Measurements from ENCODE around the gene UGT1A3.

The UGT1A3 gene

DNA sequence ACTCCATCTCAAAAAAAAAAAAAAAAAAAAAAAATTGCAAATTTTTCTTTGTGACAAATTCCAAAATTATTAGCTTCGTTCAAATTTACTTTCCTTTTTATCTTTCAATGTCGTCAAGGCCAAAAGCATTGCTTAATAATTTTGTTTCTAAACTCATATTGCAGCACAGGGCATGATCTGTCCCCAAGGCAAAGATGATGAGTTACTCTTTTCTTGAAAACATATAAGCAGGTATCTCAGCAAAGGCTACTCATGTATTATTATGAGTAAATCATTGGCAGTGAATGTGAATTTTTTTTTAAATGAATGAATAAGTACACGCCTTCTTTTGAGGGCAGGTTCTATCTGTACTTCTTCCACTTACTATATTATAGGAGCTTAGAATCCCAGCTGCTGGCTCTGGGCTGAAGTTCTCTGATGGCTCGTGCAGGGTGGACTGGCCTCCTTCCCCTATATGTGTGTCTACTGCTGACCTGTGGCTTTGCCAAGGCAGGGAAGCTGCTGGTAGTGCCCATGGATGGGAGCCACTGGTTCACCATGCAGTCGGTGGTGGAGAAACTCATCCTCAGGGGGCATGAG is 47.2 kb upstream of the UGT1A3 start, which contains the start of gene UGT1A7:
Gene UGT1A7 (plus strand): TSS at position 381 of the 579 bp plus-strand sequence. CDS start 37 bp downstream, at position 418.
- Histone ChIP-seq H3K9ac (ENCODE audit: low read length) (no peak within 1 kb of the TSS), H3F3A (ENCODE audit: insufficient read depth) (no peaks in the 10 kb centered on the region), H3K79me2 (ENCODE audit: insufficient read depth, low read length) (no peaks in the 10 kb centered on the region), H3K9me2 (replicated peaks; ENCODE audit: insufficient read depth, low read length) (no peaks in the 10 kb centered on the region), H3K9me3 (ENCODE audit: insufficient read depth, low read length) (no peaks in the 10 kb centered on the region), H3K36me3 (ENCODE audit: low read length) (no peaks in the 10 kb centered on the region), H3K4me2 (ENCODE audit: low read depth, low read length, poor library complexity, severe bottlenecking) (no peak within 1 kb of the TSS), H3K4me3 (ENCODE audit: insufficient read depth, low read length, poor library complexity, severe bottlenecking) (no peak within 1 kb of the TSS), H4K20me1 (ENCODE audit: low read depth, low read length) (no peaks in the 10 kb centered on the region), H3K27me3 (ENCODE audit: low read length) (no peaks in the 10 kb centered on the region), H2AFZ (ENCODE audit: low read depth, low read length, severe bottlenecking) (no peak within 1 kb of the TSS), H3K27ac (ENCODE audit: low read depth, low read length) (no peak within 1 kb of the TSS)
- TF ChIP-seq CTCF (IDR thresholded peaks at IDR 0.05; ENCODE audit: insufficient read depth, low read length, poor library complexity, severe bottlenecking) (no peak), EZH2phosphoT487 (conservative IDR thresholded peaks at IDR 0.05; ENCODE audit: low read length) (no peak)

DNA sequence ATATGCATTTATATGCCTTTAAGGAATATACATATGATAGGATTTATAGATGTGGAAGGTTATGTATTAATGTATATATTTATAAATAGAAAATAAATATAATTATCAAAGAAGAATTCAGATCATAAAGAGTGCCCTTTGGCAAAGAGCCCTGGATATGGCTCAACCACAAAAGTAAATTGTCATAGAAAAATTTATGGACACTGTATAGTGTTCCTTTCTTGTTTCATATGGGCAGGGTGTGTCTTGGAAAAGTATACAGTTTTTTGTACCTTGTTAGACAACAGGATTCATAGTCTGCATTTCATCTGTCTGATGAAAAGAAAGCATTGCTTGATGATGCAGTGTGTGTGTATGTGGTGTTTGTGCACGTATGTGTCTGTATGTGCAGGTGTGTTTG is 44.2 kb upstream of the UGT1A3 start:
- H3K79me2 ChIP-seq (ENCODE audit: insufficient read depth, low read length), result no peaks in the 10 kb centered on the region
- H3K36me3 ChIP-seq (ENCODE audit: low read length), result no peaks in the 10 kb centered on the region
- no peaks in the 10 kb centered on the region for H3K9me2 ChIP-seq (replicated peaks; ENCODE audit: insufficient read depth, low read length)
- H3K27me3 ChIP-seq (ENCODE audit: low read length), result no peaks in the 10 kb centered on the region
- no peaks in the 10 kb centered on the region for H3K9me3 ChIP-seq (ENCODE audit: insufficient read depth, low read length)
- H3K4me2 ChIP-seq (ENCODE audit: low read depth, low read length, poor library complexity, severe bottlenecking), result no peak overlapping the region
- no peak overlapping the region for H3K9ac ChIP-seq (ENCODE audit: low read length)
- no peak overlapping the region for H3K4me3 ChIP-seq (ENCODE audit: insufficient read depth, low read length, poor library complexity, severe bottlenecking)
- no peaks in the 10 kb centered on the region for H3F3A ChIP-seq (ENCODE audit: insufficient read depth)
- no peak overlapping the region for H2AFZ ChIP-seq (ENCODE audit: low read depth, low read length, severe bottlenecking)
- H4K20me1 ChIP-seq (ENCODE audit: low read depth, low read length), result no peaks in the 10 kb centered on the region
- H3K27ac ChIP-seq (ENCODE audit: low read depth, low read length), result no peak overlapping the region
- no peak for TF ChIP-seq EZH2phosphoT487 (conservative IDR thresholded peaks at IDR 0.05; ENCODE audit: low read length)

DNA sequence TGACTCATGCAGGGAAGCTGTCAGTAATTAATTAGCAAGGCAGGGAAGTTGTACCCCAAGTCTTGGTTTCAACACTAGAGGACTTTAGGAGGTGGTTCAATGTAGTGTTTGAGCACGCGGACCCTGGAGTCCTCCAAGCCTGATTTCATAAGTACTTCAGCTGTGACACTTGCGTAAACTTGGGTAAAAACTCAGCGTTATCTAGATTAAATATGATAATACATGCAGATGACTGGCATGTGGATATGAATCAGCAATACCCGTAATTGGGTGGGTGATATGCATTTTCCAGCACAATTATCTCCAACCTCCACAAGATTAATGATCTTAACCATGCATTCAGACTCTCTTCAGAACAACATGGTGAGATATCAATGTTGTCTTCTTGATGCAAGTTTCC is 41.9 kb upstream of the UGT1A3 start:
- H4K20me1 ChIP-seq (ENCODE audit: low read depth, low read length), result no peaks in the 10 kb centered on the region
- H3F3A ChIP-seq (ENCODE audit: insufficient read depth), result no peaks in the 10 kb centered on the region
- H3K9me3 ChIP-seq (ENCODE audit: insufficient read depth, low read length), result no peaks in the 10 kb centered on the region
- H3K27ac ChIP-seq (ENCODE audit: low read depth, low read length), result no peak overlapping the region
- no peaks in the 10 kb centered on the region for H3K9me2 ChIP-seq (replicated peaks; ENCODE audit: insufficient read depth, low read length)
- H2AFZ ChIP-seq (ENCODE audit: low read depth, low read length, severe bottlenecking), result no peak overlapping the region
- no peak overlapping the region for H3K9ac ChIP-seq (ENCODE audit: low read length)
- H3K79me2 ChIP-seq (ENCODE audit: insufficient read depth, low read length), result no peaks in the 10 kb centered on the region
- no peak overlapping the region for H3K4me3 ChIP-seq (ENCODE audit: insufficient read depth, low read length, poor library complexity, severe bottlenecking)
- TF ChIP-seq CTCF (IDR thresholded peaks at IDR 0.05; ENCODE audit: insufficient read depth, low read length, poor library complexity, severe bottlenecking) (no peak), EZH2phosphoT487 (conservative IDR thresholded peaks at IDR 0.05; ENCODE audit: low read length) (no peak)
- H3K4me2 ChIP-seq (ENCODE audit: low read depth, low read length, poor library complexity, severe bottlenecking), result no peak overlapping the region
- no peaks in the 10 kb centered on the region for H3K36me3 ChIP-seq (ENCODE audit: low read length)
- no peaks in the 10 kb centered on the region for H3K27me3 ChIP-seq (ENCODE audit: low read length)

GRCh38 chr2:233688341-233688740 is 40.5 kb upstream of the UGT1A3 start:
- H4K20me1 ChIP-seq (ENCODE audit: low read depth, low read length), result no peaks in the 10 kb centered on the region
- H3K27ac ChIP-seq (ENCODE audit: low read depth, low read length), result no peak overlapping the region
- no peaks in the 10 kb centered on the region for H3K79me2 ChIP-seq (ENCODE audit: insufficient read depth, low read length)
- no peaks in the 10 kb centered on the region for H3K9me2 ChIP-seq (replicated peaks; ENCODE audit: insufficient read depth, low read length)
- TF ChIP-seq CTCF (IDR thresholded peaks at IDR 0.05; ENCODE audit: insufficient read depth, low read length, poor library complexity, severe bottlenecking) (no peak), EZH2phosphoT487 (conservative IDR thresholded peaks at IDR 0.05; ENCODE audit: low read length) (no peak)
- no peaks in the 10 kb centered on the region for H3K27me3 ChIP-seq (ENCODE audit: low read length)
- H3K4me3 ChIP-seq (ENCODE audit: insufficient read depth, low read length, poor library complexity, severe bottlenecking), result no peak overlapping the region
- H3K9ac ChIP-seq (ENCODE audit: low read length), result no peak overlapping the region
- H3K4me2 ChIP-seq (ENCODE audit: low read depth, low read length, poor library complexity, severe bottlenecking), result no peak overlapping the region
- H3K36me3 ChIP-seq (ENCODE audit: low read length), result no peaks in the 10 kb centered on the region
- H3K9me3 ChIP-seq (ENCODE audit: insufficient read depth, low read length), result no peaks in the 10 kb centered on the region
- H3F3A ChIP-seq (ENCODE audit: insufficient read depth), result no peaks in the 10 kb centered on the region
- H2AFZ ChIP-seq (ENCODE audit: low read depth, low read length, severe bottlenecking), result no peak overlapping the region
